ENCODE results near the gene FOXN4.

GRCh38 chr12:109329003-109329402 is 19.9 kb upstream of the FOXN4 start:
- TF ChIP-seq POLR2A (IDR thresholded peaks at IDR 0.05): no peak
- no peak for TF ChIP-seq CTCF (IDR thresholded peaks at IDR 0.05)
